PC-9 (cell line): ENCODE results near the gene CD247. TPM values are rescaled to one million over a fixed set of nuclear protein-coding genes. Genes with fewer than 3 reads are reported as not detected.

Experiments used
- BruUV-seq: library from RNA; stranded (reverse); fragments of 400-500 nt; replicated peaks from 2 replicates; lab custom pipeline; 2021; lab: Mats Ljungman, UMichigan
- CTCF ChIA-PET: fragments of 300-600 bp; sonication (Branson Sonifier 250); formaldehyde crosslinking; loops from one replicate; lab custom pipeline; 2022; ENCODE audit warnings: antibody characterized with exemption; lab: Charles Lee
- POLR2A ChIA-PET: fragments of 300-600 bp; sonication (Branson Sonifier 250); formaldehyde crosslinking; loops from one replicate; lab custom pipeline; 2022; ENCODE audit warnings: antibody characterized with exemption; ENCODE audit not compliant: unreplicated experiment; lab: Charles Lee
- DNase-seq, 2 experiments: peaks; one replicate each; pipeline versions ENCODE4 v3.0.0 to v3.0.0-alpha.2; 2015 to 2022; ENCODE audit warnings: mixed read lengths in 1 of 2
- H2AFZ ChIP-seq: fragments of 200-600 bp; sonication (generic); 2 replicates; pipeline ENCODE4 v1.8.1; 2017; ENCODE audit warnings: antibody characterized with exemption
- H3F3A ChIP-seq: fragments of 200-600 bp; sonication (generic); 2 replicates; pipeline ENCODE4 v1.8.1; 2017; ENCODE audit warnings: antibody characterized with exemption, mild to moderate bottlenecking, low read depth; ENCODE audit not compliant: insufficient read depth
- H3K27ac ChIP-seq: fragments of 200-600 bp; sonication (generic); 2 replicates; pipeline ENCODE4 v1.6.1; 2016; ENCODE audit warnings: mixed run types
- H3K27me3 ChIP-seq: fragments of 200-600 bp; sonication (generic); 2 replicates; pipeline ENCODE4 v1.6.1; 2016; ENCODE audit warnings: low read depth, mixed run types; ENCODE audit not compliant: insufficient read depth
- H3K36me3 ChIP-seq: fragments of 200-600 bp; sonication (generic); 2 replicates; pipeline ENCODE4 v1.6.1; 2016; ENCODE audit warnings: low read depth, mixed run types
- H3K4me1 ChIP-seq: fragments of 200-600 bp; sonication (generic); replicated peaks from 2 replicates; pipeline ENCODE4 v1.6.1; 2016; ENCODE audit warnings: mixed run types; ENCODE audit not compliant: insufficient read depth
- H3K4me2 ChIP-seq: fragments of 200-600 bp; sonication (generic); 2 replicates; pipeline ENCODE4 v1.6.1; 2017; ENCODE audit warnings: mixed run types
- H3K4me3 ChIP-seq: fragments of 200-600 bp; sonication (generic); 2 replicates; pipeline ENCODE4 v1.6.1; 2016; ENCODE audit warnings: mixed run types
- H3K79me2 ChIP-seq: fragments of 200-600 bp; sonication (generic); 2 replicates; pipeline ENCODE4 v1.6.1; 2017; ENCODE audit warnings: low read depth, mixed run types
- H3K9me2 ChIP-seq: fragments of 200-600 bp; sonication (generic); 2 replicates; pipeline ENCODE4 v1.8.1; 2017; ENCODE audit warnings: mild to moderate bottlenecking; ENCODE audit not compliant: insufficient read depth
- H3K9me3 ChIP-seq: fragments of 200-600 bp; sonication (generic); 2 replicates; pipeline ENCODE4 v1.8.1; 2016; ENCODE audit warnings: low read depth; ENCODE audit not compliant: insufficient read depth
- H4K20me1 ChIP-seq: fragments of 200-600 bp; sonication (generic); 2 replicates; pipeline ENCODE4 v1.8.1; 2017; ENCODE audit not compliant: insufficient read depth
- CTCF ChIP-seq: fragments of 200-600 bp; sonication (generic); conservative IDR thresholded peaks from 2 replicates; pipeline ENCODE4 v1.6.1; 2017; ENCODE audit warnings: mixed run types, antibody characterized with exemption, mild to moderate bottlenecking, moderate library complexity
- EZH2 ChIP-seq: fragments of 200-600 bp; sonication (generic); IDR thresholded peaks from 2 replicates; pipeline ENCODE4 v1.8.0; 2017; ENCODE audit warnings: antibody characterized with exemption, low read depth
- intact Hi-C: fragments of 100-400 bp; cut with micrococcal nuclease; formaldehyde crosslinking; loops from one replicate; pipeline ENCODE4 v1.10.0; 2022; ENCODE audit not compliant: unreplicated experiment
- total RNA-seq: library from RNA; stranded (reverse); gene quantifications from 2 replicates; pipeline ENCODE4 v1.2.3, GENCODE V29; 2021

The CD247 gene
- total RNA-seq, 1 experiment from 2014 or later = not detected

- ChIA-PET CTCF (no interaction called here), POLR2A (interaction anchor here (0.6 kb wide), 1 partner anchor 449 kb away, joined by 16 read pairs; no protein-coding TSS in a partner anchor)
- intact Hi-C loops = no loop called here
- H3K27me3 ChIP-seq = no peaks in the 10 kb centered on the region
- TF ChIP-seq EZH2 (no peak), CTCF (no peak)
- no peaks in the 10 kb centered on the region for H3K36me3 ChIP-seq
- H3K79me2 ChIP-seq = no peaks in the 10 kb centered on the region
- no peak overlapping the region for H3K4me3 ChIP-seq
- H3K9me2 ChIP-seq = no peaks in the 10 kb centered on the region
- no TSS peak for BruUV-seq
- H3K9me3 ChIP-seq = no peaks in the 10 kb centered on the region
- no peaks in the 10 kb centered on the region for H4K20me1 ChIP-seq
- no peaks in the 10 kb centered on the region for H3K4me1 ChIP-seq
- no peak overlapping the region for H3K4me2 ChIP-seq
- no peak overlapping the region for H2AFZ ChIP-seq
- no peak overlapping the region for H3K27ac ChIP-seq
- no peak for DNase-seq
- no peaks in the 10 kb centered on the region for H3F3A ChIP-seq
Measured at GRCh38 chr1:167511374-167511986, 6.8 kb downstream of the CD247 start.

GRCh38 chr1:167510881-167511280 is 7.4 kb downstream of the CD247 start:
- Histone ChIP-seq H2AFZ (no peak overlapping the region), H4K20me1 (no peaks in the 10 kb centered on the region), H3K9me3 (no peaks in the 10 kb centered on the region), H3K79me2 (no peaks in the 10 kb centered on the region), H3K36me3 (no peaks in the 10 kb centered on the region), H3K4me3 (no peak overlapping the region), H3F3A (no peaks in the 10 kb centered on the region), H3K27ac (no peak overlapping the region), H3K4me1 (no peaks in the 10 kb centered on the region), H3K9me2 (no peaks in the 10 kb centered on the region), H3K4me2 (no peak overlapping the region), H3K27me3 (no peaks in the 10 kb centered on the region)
- ChIA-PET POLR2A (no interaction called here), CTCF (no interaction called here)
- TF ChIP-seq CTCF = no peak
- TF ChIP-seq EZH2 = no peak
- DNase-seq = no peak
- intact Hi-C loops = no loop called here
- BruUV-seq = no TSS peak

- ChIA-PET POLR2A (no interaction called here), CTCF (no interaction called here)
- H3K79me2 ChIP-seq = no peaks in the 10 kb centered on the region
- H3K27ac ChIP-seq = no peak overlapping the region
- no peak overlapping the region for H2AFZ ChIP-seq
- no TSS peak for BruUV-seq
- no peak for DNase-seq
- H3K27me3 ChIP-seq = no peaks in the 10 kb centered on the region
- no peaks in the 10 kb centered on the region for H3F3A ChIP-seq
- no peaks in the 10 kb centered on the region for H3K4me1 ChIP-seq
- no peak overlapping the region for H3K4me2 ChIP-seq
- no peaks in the 10 kb centered on the region for H3K9me2 ChIP-seq
- no peaks in the 10 kb centered on the region for H3K36me3 ChIP-seq
- no peaks in the 10 kb centered on the region for H3K9me3 ChIP-seq
- no peak overlapping the region for H3K4me3 ChIP-seq
- TF ChIP-seq CTCF = no peak
- no peaks in the 10 kb centered on the region for H4K20me1 ChIP-seq
- intact Hi-C loops = no loop called here
Measured at GRCh38 chr1:167510244-167510643, 8.1 kb downstream of the CD247 start.
